HG03460 (cell line): Measurements from ENCODE around the gene NDUFAF7.
"Not testable (repeated sequence)": the region's sequence is repeated elsewhere in the genome, so short reads cannot be mapped to it uniquely, and the experiment has no call there.

Source experiments
- ATAC-seq: cut with Tn5 transposase; IDR thresholded peaks from one replicate; pipeline ENCODE4 v1.9.1; 2021; ENCODE audit not compliant: unreplicated experiment

Gene NDUFAF7

DNA sequence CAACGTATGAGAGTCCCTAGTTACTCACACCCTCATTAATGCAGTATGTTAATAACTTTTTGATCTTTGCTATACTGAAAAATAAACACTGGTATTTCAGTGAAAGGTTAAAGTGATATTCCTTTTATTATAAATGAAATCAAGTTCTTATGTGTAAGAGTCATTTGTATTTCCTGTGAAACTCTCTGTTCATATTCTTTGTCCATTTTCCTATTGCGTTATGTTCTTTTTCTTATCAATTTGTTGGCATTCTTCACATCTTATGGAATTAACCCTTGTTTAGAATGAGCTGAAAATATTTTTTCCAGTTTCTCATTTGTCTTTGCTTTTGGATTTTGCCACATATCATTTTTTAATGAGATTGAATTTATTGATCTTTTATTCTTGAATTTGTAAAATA, 44.8 kb downstream of the NDUFAF7 start:
- no peak for ATAC-seq

DNA sequence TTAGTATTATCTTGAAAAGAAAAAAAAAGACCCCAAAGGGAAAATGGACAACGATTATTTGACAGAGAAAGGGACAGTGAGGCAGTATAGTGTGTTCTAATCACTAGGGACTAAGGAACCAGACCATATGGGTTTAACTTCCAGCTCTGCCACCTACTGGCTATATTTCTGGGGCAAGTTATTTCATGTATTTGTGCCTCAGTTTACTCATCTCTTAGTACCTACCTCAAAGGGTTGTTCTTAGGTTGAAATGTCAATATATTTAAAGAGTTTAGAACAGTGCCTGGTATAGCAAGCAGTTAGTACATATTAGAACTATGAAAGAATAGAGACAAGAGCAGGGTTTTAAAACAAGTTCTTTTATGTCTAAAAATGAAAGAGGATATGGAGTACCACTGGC, 50.5 kb downstream of the NDUFAF7 start:
- no peak for ATAC-seq

DNA sequence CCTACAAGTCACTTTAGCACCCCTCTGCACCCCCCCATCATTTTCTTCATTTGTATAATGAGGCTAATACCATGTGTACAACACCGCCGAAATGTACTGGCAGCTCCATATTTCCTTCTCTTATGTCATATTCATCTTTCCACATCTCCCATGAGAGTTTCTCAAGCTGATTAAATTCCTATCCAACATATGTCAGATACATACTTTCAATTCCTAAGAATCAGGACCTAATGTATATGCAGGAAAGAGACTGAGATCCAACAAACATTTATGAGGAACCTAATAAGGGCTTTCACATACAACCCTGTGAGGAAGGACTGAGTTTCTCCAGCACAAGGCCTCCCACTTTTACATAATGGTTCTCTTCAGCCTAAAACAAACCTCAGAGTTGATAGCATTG, 51.3 kb downstream of the NDUFAF7 start:
- no peak for ATAC-seq

DNA sequence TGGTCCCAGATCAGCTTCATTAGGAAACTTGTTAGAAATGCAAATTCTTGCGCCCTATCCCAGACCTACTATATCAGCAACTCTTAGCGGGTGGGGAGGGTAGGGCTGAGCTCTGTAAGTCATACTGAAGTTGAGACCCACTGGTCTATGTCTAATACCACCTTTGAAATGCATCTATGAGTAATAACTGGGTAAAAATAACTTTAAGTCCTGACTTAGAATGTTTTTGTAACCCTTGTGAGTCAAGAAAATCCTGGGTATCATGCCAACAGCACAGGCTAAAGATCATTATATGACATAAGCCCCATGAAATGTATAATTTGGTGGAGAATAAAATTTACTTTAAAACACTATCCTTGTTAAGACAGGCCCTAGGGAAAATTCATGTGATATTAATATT, 51.7 kb downstream of the NDUFAF7 start:
- no peak for ATAC-seq

DNA sequence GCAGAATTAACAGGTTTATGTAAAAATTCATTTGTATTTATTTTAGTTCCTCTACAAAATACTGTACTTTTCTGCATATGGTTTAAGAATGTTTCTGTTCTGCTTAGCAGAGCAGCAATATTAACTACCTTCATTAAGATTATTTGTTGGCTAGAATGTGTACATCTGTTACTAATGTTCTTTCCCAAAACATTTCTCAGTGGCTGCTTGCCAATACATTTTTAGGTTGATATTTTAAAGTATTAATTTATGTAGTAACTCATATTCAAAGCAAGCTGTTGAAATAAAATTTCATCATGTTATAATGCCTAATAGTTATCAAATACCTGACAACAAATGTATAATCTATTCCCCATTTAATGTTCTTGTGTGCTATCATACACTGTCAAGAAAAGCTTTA, 52.9 kb downstream of the NDUFAF7 start:
- no peak for ATAC-seq

DNA sequence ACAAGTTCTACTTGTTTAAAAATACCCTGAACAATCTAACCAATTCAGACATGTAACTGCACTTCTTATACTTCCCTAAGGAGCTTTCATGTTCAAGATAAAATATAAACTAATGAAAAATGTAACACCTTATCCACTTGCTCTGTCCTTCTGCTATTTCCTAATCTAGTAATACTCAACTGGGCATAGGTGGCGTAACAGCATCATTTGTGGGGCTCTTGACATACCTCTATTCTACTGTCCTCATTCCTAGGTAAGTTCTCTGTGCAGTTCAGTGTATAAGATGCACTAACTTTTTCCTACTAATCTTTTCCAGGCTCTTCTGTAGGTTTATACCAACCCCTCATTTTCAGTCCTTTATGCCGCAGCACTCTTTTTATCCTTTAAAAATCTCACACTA, 56.5 kb downstream of the NDUFAF7 start:
- no peak for ATAC-seq

DNA sequence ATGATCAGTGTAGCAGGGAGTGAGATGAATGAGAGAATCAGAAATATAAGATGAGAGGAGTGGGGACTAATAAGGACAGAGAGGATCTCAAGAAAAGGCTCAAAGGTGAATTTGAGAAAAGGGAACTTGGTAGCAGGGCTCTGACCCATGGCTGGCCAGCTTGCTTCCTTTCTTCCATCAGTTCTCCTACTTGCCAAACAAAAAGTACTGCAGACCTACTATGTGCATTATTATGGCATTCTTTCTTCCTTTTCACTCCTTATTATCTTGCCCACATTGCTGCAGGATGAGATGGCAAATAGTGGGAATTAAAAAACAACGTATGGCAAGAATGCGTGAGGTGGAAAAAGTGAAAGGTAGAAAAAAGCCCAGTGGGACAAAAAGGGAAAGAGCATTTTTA, 60.2 kb downstream of the NDUFAF7 start:
- ATAC-seq, result no peak

DNA sequence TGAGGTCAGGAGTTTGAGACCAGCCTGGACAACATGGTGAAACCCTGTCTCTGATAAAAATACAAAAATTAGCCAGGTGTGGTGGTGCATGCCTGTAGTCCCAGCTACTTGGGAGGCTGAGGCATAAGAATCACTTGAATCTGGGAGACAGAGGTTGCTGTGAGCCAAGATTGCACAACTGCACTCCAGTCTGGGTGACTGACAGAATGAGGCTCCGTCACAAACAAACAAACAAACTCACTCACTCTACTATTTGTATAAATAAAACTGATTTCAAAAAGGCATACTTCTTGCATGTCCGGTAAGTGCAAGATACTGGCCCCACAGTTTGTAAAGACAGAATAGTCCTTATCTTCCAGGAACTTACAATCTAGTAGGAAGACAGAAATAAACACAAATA, 63.4 kb downstream of the NDUFAF7 start:
- ATAC-seq, result not testable (repeated sequence)

DNA sequence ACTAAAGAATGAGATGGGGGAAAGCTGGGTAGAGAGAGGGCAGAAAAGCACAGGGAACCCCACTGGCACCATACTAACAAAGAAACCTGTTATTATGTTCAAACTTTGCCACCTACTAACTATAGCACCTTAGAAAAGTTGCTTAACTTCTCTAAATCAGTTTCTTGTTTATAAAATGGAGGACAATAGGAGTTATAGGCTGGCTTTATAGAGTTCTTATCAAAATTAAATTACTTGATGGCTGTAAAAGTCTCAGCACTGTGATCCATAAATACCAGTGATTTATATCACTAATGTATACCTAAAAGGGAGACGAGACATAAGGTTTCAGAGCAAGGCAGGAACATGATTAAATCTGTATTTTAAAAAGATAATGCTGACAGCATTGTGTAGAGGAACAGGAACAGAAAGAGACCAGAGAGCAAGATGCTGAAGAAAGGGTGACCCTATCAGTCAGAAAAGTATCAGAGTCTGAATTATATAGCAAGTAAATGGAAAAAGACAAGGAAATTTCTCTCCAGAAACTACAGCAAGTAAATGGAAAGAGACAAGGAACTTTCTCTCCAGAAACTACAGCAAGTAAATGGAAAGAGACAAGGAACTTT, 64.1 kb downstream of the NDUFAF7 start:
- no peak for ATAC-seq

DNA sequence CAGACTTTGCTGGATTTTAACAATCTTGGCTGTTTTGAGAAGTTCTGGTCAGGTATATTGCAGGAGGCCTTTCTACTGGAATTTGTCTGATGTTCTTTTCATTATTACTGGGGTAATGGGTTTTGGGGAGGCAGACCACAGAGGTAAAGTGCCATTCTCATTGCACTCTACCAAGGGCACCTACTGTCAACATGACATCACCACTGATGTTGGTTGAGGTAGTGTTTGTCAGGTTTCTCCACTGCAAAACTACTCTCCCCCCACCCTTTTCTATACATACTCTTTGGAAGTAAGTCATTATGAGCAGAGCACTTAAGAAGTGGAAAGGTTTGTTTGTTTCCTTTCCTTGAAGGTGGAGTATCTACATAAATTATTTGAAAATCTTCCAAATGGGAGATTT, 66.2 kb downstream of the NDUFAF7 start:
- no peak for ATAC-seq
